ENCODE results near the gene TMSB4Y.

DNA sequence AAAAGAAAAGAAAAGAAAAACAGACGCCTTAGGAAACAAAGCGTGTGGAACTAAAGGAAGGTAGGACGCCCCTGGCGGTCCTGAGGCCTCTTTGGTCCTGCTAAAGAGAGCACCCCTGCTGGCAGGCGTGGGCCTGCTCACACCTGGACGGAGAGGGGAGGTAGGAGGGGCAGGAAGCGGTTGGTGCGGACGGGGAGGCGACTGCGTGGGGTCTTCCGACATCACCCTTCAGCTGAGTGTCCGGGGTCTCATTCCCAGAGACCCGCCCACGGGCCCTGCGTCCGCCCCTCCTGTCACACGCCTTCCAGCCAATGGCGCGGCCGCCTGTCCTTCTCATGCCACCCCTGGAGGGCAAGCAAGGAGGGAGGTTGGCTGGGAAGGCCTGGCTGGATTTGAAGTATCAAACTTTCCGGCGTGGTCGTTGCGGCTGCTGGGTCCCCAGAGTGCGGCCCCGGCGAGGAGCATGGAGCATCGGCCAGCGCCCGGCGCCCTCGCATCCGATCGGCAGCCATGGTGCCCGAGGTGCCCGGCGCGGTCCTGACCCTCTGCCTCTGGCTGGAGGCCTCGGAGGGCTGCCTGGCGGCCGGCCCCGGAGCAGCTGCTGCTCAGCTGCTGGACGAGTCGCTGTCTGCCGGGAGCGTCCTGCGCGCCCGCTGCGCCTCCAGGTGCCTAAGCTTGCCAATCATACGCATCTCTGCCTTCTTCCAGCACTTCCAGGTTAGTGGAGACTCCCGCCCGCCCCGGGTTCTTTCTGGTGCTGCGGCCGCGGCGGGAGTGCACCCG is 47.8 kb downstream of the TMSB4Y start:
- TF ChIP-seq, protein P1, sequence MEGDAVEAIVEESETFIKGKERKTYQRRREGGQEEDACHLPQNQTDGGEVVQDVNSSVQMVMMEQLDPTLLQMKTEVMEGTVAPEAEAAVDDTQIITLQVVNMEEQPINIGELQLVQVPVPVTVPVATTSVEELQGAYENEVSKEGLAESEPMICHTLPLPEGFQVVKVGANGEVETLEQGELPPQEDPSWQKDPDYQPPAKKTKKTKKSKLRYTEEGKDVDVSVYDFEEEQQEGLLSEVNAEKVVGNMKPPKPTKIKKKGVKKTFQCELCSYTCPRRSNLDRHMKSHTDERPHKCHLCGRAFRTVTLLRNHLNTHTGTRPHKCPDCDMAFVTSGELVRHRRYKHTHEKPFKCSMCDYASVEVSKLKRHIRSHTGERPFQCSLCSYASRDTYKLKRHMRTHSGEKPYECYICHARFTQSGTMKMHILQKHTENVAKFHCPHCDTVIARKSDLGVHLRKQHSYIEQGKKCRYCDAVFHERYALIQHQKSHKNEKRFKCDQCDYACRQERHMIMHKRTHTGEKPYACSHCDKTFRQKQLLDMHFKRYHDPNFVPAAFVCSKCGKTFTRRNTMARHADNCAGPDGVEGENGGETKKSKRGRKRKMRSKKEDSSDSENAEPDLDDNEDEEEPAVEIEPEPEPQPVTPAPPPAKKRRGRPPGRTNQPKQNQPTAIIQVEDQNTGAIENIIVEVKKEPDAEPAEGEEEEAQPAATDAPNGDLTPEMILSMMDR (IDR thresholded peaks at IDR 0.05), result no peak
- TF ChIP-seq POLR2A (IDR thresholded peaks at IDR 0.05) (no peak), EP300 (IDR thresholded peaks at IDR 0.05) (no peak)

All from ovary (tissue), 3 donors.